Measurements from ENCODE around the gene HOXD11.

The HOXD11 gene

DNA sequence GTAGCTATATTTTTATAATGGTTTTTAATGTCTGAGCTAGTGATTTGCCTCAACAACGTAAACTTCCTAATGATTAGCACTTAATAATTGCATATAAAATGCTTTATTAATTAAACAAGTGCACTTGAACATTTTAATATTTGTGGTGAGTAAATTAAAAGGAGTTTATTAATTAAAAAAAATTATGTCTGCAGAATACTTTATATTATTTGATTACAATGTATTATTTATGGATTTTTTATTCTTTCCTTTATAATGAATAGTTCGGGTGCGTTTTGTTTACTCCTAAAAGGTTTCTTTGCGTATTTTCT is 24.7 kb downstream of the HOXD11 start:
- Histone ChIP-seq H3K4me3 (ENCODE audit: extremely low read depth, insufficient read depth, low read length, poor library complexity, severe bottlenecking) (no peak overlapping the region), H3K4me1 (ENCODE audit: control insufficient read depth, insufficient read depth, low read length, poor library complexity, severe bottlenecking) (no peaks in the 10 kb centered on the region), H3K9me3 (ENCODE audit: control insufficient read depth, low read length) (no peaks in the 10 kb centered on the region), H3K27ac (ENCODE audit: low read depth, low read length, severe bottlenecking) (no peak overlapping the region), H3K36me3 (ENCODE audit: control insufficient read depth, insufficient read depth, low read length) (no peaks in the 10 kb centered on the region)
- 11% methylated on average over 1 of the region's 4 CpGs; no CpG with 5 or more reads in 1 of the 2 experiments for whole genome bisulfite sequencing, 2 experiments (ENCODE audit: insufficient coverage in 2 of 2)

DNA sequence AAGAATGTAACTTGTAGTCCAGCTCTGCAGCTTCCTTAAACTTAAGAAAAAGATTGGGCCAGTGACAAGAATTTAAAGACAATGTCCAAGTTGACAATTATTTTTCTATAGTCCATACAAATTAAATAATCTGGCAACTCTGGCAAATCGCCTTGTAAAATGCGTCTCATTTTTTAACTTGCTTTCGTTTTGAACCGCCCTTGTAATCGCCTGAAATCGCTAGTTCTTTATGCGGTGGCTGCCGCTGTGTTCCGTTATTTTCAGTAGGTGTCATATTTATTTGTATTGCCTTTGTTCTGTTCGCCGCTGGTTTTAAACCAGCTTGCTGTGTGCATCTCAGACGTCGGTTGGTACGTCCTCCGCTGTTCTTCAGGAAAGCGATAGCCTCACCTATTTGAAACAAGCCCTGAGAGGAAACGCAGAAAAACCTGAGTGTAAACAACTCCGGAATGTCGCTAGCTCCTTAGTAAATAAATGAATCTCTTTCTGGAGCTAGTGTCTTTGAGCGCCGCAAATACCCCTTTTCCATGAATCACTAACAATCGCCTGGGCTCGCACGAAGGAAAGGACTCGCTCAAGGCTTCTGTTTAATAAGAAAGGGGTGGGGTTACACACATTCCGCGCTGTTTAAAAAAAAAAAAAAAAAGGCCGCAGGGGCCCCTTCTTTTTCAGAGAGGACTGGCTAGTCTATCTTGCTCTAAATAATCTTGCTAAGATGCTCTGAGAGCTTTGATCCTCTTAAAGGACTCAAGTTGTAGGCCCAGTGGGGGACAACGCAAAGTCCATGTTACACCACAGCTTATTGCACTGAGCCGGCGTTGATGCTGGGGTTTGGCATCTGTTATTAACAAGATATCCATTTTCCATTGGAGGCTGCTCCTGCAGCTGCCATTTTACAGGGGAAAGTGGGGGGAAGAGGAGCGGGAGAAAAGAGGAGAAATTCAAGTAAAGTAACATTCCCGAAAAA is 25.4 kb downstream of the HOXD11 start:
- Histone ChIP-seq H3K36me3 (ENCODE audit: control insufficient read depth, insufficient read depth, low read length) (no peaks in the 10 kb centered on the region), H3K4me3 (ENCODE audit: extremely low read depth, insufficient read depth, low read length, poor library complexity, severe bottlenecking) (no peak overlapping the region), H3K4me1 (ENCODE audit: control insufficient read depth, insufficient read depth, low read length, poor library complexity, severe bottlenecking) (no peaks in the 10 kb centered on the region), H3K27ac (ENCODE audit: low read depth, low read length, severe bottlenecking) (no peak overlapping the region), H3K9me3 (ENCODE audit: control insufficient read depth, low read length) (no peaks in the 10 kb centered on the region)
- WGBS, 2 experiments (ENCODE audit: insufficient coverage in 2 of 2): 4 to 5% methylated on average over 19 to 25 of the region's 33 CpGs

GRCh38 chr2:176133389-176133788 is 26.3 kb downstream of the HOXD11 start:
- Histone ChIP-seq H3K9me3 (ENCODE audit: control insufficient read depth, low read length) (no peaks in the 10 kb centered on the region), H3K4me1 (ENCODE audit: control insufficient read depth, insufficient read depth, low read length, poor library complexity, severe bottlenecking) (no peaks in the 10 kb centered on the region), H3K36me3 (ENCODE audit: control insufficient read depth, insufficient read depth, low read length) (no peaks in the 10 kb centered on the region), H3K4me3 (ENCODE audit: extremely low read depth, insufficient read depth, low read length, poor library complexity, severe bottlenecking) (no peak overlapping the region), H3K27ac (ENCODE audit: low read depth, low read length, severe bottlenecking) (no peak overlapping the region)

DNA sequence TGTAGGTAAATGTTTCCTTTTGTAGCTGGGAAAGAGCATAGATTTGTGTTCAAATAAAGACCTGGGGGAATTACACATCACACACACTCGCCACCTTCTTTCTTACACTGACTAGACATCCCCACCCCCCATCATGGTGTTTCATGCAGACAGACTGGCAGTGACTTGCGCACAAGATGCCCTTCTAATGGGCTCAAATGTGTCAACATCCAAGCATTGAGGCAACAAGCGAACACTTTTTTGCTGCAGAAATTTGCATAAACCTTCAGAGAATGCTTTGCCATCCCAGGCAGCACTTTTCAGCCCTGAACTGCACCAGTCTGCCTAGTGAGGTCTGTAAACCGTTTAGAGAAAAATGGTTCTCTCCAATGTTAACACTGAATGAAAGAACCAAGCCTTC is 27.0 kb downstream of the HOXD11 start:
- no peak overlapping the region for H3K4me3 ChIP-seq (ENCODE audit: extremely low read depth, insufficient read depth, low read length, poor library complexity, severe bottlenecking)
- 3 to 6% methylated on average over 3 to 4 of the region's 4 CpGs for whole genome bisulfite sequencing, 2 experiments (ENCODE audit: insufficient coverage in 2 of 2)
- no peaks in the 10 kb centered on the region for H3K9me3 ChIP-seq (ENCODE audit: control insufficient read depth, low read length)
- H3K36me3 ChIP-seq (ENCODE audit: control insufficient read depth, insufficient read depth, low read length): no peaks in the 10 kb centered on the region
- H3K4me1 ChIP-seq (ENCODE audit: control insufficient read depth, insufficient read depth, low read length, poor library complexity, severe bottlenecking): no peaks in the 10 kb centered on the region
- no peak overlapping the region for H3K27ac ChIP-seq (ENCODE audit: low read depth, low read length, severe bottlenecking)

DNA sequence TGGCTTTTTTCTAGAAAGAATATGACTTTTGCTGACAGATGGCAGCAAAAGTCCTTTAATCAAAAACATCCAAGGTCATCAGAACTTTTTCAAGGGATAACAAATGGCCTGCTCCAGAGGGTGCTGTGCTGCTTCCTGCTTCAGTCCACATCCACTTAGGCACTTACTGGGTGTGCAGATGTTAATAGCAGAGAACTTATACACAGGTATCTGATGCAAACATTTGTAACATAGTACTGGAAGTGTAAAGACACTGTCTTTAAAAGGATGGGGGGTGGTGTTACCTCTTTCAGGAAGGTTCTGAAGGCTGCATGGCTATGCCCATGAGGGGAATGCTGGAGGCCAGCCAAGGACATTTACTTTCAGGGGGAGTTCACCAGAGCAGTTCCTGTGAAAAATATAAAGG is 28.0 kb downstream of the HOXD11 start:
- H3K27ac ChIP-seq (ENCODE audit: low read depth, low read length, severe bottlenecking): no peak overlapping the region
- no peaks in the 10 kb centered on the region for H3K36me3 ChIP-seq (ENCODE audit: control insufficient read depth, insufficient read depth, low read length)
- no peak overlapping the region for H3K4me3 ChIP-seq (ENCODE audit: extremely low read depth, insufficient read depth, low read length, poor library complexity, severe bottlenecking)
- H3K4me1 ChIP-seq (ENCODE audit: control insufficient read depth, insufficient read depth, low read length, poor library complexity, severe bottlenecking): no peaks in the 10 kb centered on the region
- no peaks in the 10 kb centered on the region for H3K9me3 ChIP-seq (ENCODE audit: control insufficient read depth, low read length)

GRCh38 chr2:176136374-176137251 is 29.5 kb downstream of the HOXD11 start:
- peak overlapping the region; percentile 28 for H3K4me3 ChIP-seq (ENCODE audit: extremely low read depth, insufficient read depth, low read length, poor library complexity, severe bottlenecking)
- no peaks in the 10 kb centered on the region for H3K36me3 ChIP-seq (ENCODE audit: control insufficient read depth, insufficient read depth, low read length)
- no peaks in the 10 kb centered on the region for H3K4me1 ChIP-seq (ENCODE audit: control insufficient read depth, insufficient read depth, low read length, poor library complexity, severe bottlenecking)
- 0 to 1% methylated on average over 41 to 51 of the region's 71 CpGs for WGBS, 2 experiments (ENCODE audit: insufficient coverage in 2 of 2)
- H3K9me3 ChIP-seq (ENCODE audit: control insufficient read depth, low read length): no peaks in the 10 kb centered on the region
- peak overlapping the region; percentile 62 for H3K27ac ChIP-seq (ENCODE audit: low read depth, low read length, severe bottlenecking)

DNA sequence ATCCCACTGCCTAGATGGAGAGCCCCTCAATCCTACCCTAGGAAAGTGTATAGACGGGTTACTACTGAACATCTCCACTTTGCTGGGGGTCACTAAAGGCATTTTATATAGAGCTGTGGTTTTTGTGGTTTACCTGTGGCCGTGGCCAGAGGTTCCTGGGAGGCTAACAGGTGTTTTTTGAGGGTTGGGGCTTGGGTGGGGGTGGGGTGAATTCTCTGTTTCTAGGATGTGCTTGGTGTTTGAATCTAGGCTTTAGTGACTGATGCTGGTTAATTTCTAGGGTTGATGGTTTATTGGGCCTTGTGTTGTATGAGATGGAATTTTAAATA is 30.1 kb downstream of the HOXD11 start:
- H3K4me1 ChIP-seq (ENCODE audit: control insufficient read depth, insufficient read depth, low read length, poor library complexity, severe bottlenecking): no peaks in the 10 kb centered on the region
- H3K4me3 ChIP-seq (ENCODE audit: extremely low read depth, insufficient read depth, low read length, poor library complexity, severe bottlenecking): peak overlapping the region; percentile 28
- 0 to 8% methylated on average over 1 to 2 of the region's 2 CpGs for WGBS, 2 experiments (ENCODE audit: insufficient coverage in 2 of 2)

DNA sequence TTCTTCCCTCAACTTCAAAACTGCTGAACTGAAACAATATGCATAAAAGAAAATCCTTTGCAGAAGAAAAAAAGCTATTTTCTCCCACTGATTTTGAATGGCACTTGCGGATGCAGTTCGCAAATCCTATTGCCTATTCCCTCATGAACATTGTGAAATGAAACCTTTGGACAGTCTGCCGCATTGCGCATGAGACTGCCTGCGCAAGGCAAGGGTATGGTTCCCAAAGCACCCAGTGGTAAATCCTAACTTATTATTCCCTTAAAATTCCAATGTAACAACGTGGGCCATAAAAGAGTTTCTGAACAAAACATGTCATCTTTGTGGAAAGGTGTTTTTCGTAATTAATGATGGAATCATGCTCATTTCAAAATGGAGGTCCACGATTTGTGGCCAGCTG is 30.8 kb downstream of the HOXD11 start:
- WGBS, 2 experiments (ENCODE audit: insufficient coverage in 2 of 2): 79 to 89% methylated on average over 3 to 6 of the region's 8 CpGs
- no peaks in the 10 kb centered on the region for H3K36me3 ChIP-seq (ENCODE audit: control insufficient read depth, insufficient read depth, low read length)
- H3K27ac ChIP-seq (ENCODE audit: low read depth, low read length, severe bottlenecking): no peak overlapping the region
- no peaks in the 10 kb centered on the region for H3K9me3 ChIP-seq (ENCODE audit: control insufficient read depth, low read length)
- no peak overlapping the region for H3K4me3 ChIP-seq (ENCODE audit: extremely low read depth, insufficient read depth, low read length, poor library complexity, severe bottlenecking)
- no peaks in the 10 kb centered on the region for H3K4me1 ChIP-seq (ENCODE audit: control insufficient read depth, insufficient read depth, low read length, poor library complexity, severe bottlenecking)

More for the DNA sequence above, 30.1 kb downstream of the HOXD11 start:
- Histone ChIP-seq H3K9me3 (ENCODE audit: control insufficient read depth, low read length) (no peaks in the 10 kb centered on the region), H3K36me3 (ENCODE audit: control insufficient read depth, insufficient read depth, low read length) (no peaks in the 10 kb centered on the region), H3K27ac (ENCODE audit: low read depth, low read length, severe bottlenecking) (no peak overlapping the region)

DNA sequence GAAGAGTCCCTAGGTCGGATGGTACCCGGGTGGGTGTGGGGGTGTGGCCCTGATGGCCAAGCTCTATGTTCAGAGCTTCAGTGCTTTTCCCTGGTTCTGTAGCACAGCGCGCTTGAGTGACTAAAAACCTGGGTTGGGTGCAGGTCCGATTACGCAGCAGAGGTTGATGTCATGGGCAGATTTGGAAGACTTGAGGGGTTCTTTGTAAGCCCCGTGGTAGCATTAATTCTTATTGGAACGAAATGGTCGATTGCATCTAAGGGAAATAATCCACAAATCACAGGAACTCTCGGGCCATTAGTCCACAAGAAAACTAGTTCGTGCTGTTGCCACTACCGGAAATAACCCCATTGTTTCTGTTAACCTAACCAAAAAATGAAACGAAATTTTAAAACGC is 31.4 kb downstream of the HOXD11 start:
- 60 to 63% methylated on average over 12 to 14 of the region's 14 CpGs for WGBS, 2 experiments (ENCODE audit: insufficient coverage in 2 of 2)
- Histone ChIP-seq H3K27ac (ENCODE audit: low read depth, low read length, severe bottlenecking) (no peak overlapping the region), H3K4me1 (ENCODE audit: control insufficient read depth, insufficient read depth, low read length, poor library complexity, severe bottlenecking) (no peaks in the 10 kb centered on the region)

GRCh38 chr2:176138923-176139660 is 32.0 kb downstream of the HOXD11 start:
- no peak overlapping the region for H3K4me3 ChIP-seq (ENCODE audit: extremely low read depth, insufficient read depth, low read length, poor library complexity, severe bottlenecking)
- H3K27ac ChIP-seq (ENCODE audit: low read depth, low read length, severe bottlenecking): no peak overlapping the region
- 62 to 68% methylated on average over 27 to 28 of the region's 28 CpGs for WGBS, 2 experiments (ENCODE audit: insufficient coverage in 2 of 2)
- no peaks in the 10 kb centered on the region for H3K4me1 ChIP-seq (ENCODE audit: control insufficient read depth, insufficient read depth, low read length, poor library complexity, severe bottlenecking)
- no peaks in the 10 kb centered on the region for H3K36me3 ChIP-seq (ENCODE audit: control insufficient read depth, insufficient read depth, low read length)
- no peaks in the 10 kb centered on the region for H3K9me3 ChIP-seq (ENCODE audit: control insufficient read depth, low read length)

More for the DNA sequence above, 31.4 kb downstream of the HOXD11 start:
- Histone ChIP-seq H3K9me3 (ENCODE audit: control insufficient read depth, low read length) (no peaks in the 10 kb centered on the region), H3K36me3 (ENCODE audit: control insufficient read depth, insufficient read depth, low read length) (no peaks in the 10 kb centered on the region), H3K4me3 (ENCODE audit: extremely low read depth, insufficient read depth, low read length, poor library complexity, severe bottlenecking) (no peak overlapping the region)

Data from mesodermal cell (in vitro differentiated cells).